HG03039 (cell line): Measurements from ENCODE around the gene C6orf120.
"Not testable (repeated sequence)": the region's sequence is repeated elsewhere in the genome, so short reads cannot be mapped to it uniquely, and the experiment has no call there.

ENCODE experiments used
- ATAC-seq: cut with Tn5 transposase; IDR thresholded peaks from one replicate; pipeline ENCODE4 v1.9.1; 2021; ENCODE audit warnings: mild to moderate bottlenecking, moderate library complexity; ENCODE audit not compliant: unreplicated experiment

Gene C6orf120

DNA sequence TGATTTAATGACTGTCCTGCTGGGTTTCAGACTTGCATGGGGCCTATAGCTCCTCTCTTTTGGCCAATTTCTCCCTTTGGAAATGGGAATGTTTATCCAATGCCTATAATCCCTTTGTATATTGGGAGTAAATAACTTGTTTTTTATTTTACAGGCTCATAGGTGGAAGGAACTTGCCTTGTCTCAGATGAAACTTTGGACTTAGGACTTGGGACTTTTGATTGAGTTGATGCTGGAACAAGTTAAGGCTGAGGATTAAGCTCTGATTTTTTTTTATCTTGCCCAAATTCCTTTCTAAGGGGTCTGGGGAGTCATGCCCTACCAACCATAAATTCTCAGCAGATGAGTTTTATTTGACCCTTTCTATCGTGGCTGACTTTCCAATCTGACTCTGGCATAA is 23.6 kb upstream of the C6orf120 start:
- ATAC-seq: no peak

DNA sequence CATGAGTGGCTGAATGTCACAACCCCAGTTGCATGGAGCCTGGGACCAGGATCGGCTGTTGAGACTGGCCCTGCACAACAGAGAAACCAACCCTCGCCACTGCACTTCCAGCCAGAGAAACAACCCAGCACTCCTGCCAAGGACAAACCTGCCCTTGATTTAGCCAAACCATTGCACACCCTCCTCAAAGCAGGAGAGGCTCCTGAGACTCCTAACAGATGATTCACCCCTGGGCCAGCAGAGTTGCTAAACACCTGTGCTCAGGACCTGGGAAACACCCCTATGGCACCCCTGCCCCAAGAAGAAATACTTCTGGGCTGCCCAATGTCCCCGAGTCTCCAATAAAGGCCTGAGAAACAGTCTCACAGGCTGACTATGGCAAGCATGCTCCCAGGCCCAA is 17.9 kb upstream of the C6orf120 start:
- ATAC-seq: no peak

DNA sequence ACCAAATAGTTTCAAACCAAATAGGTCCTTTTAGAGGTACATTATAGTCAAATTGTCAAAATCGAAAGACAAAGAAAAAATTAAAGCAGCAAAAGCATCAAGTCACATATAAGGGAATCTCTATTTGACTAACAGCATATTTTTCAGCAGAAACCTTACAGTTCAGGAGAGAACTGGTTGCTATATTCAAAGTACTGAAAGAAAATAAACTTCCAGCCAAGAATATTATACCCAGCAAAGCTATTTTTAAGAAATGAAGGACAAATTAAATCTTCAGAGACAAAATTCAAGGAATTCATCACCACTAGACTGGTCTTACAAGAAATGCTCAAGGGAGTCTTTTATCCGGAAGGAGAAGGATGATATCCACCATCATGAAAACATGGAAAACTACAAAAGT is 16.1 kb upstream of the C6orf120 start:
- ATAC-seq: no peak

DNA sequence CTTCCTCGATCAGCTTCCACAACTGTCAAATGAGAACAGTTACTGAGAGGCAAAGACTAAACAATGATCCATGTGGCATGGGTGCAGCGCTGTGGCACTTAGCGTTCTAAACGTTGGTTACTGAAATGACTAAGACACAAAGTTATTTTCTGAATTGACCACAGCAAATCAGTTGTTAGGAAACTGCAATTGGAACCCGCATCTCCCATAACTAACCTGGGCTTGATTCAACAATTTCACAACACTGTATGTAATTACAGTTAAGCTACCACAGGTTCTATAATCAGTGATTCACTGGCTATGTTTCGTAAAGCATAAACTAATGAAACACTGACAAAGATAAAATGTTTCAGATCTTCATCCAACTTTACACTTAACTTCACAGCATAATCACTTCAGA is 12.6 kb upstream of the C6orf120 start:
- ATAC-seq: no peak

DNA sequence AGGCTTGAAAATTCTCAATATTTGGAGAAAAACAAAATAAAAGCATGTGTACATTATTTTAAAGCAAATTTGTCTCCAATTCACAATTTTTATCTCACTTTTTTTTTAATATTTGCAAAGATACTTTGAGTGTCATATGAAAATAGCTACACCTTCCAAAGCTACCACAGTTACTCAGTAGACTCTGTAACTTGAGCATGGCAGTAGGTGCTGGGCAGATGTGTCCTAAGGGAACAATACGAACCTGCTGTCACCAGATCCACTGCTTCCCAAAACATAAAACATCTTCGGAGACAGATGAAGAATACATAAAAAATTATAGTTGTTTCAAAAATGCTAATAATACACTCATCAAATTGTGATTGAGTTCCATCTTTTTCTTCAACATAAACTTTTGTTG is 10.7 kb upstream of the C6orf120 start:
- ATAC-seq: no peak

DNA sequence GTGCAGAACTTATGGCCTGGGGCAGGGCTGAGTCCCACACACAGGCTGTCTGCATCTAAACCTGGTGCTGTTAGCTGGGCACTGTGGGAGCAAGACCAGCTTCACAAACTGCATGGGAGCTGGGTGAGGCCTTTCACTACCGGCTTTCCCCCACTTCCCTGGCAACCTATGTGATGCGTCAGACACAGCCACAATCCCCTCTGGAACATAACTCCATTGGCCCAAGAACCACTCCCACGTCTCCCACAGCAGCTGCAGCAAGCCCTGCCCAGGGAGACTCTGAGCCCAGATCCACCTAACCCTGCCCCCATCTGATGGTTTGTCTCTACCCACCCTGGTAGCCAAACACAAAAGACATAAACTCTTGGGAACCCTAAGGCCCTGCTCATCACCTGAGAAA is 9.4 kb upstream of the C6orf120 start:
- ATAC-seq: no peak

DNA sequence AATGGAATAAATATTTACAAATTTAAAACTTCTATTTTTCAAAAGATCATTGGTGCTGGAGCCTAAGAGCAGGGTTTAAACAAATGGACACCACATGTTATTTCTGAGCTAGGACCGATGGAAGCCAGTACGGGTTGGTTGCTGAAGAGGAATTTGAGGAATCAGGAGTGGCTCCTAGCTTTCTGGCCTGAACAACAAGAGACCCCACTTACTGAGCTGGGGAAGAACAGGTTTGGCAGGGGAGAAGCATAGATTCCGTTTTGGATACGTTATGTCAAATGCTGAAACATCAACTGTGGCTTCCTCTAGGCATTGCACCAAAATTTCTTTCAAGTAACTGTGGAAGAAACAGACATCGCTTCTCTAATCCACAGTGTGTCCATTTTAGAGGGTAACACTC is 6.8 kb upstream of the C6orf120 start:
- no peak for ATAC-seq

DNA sequence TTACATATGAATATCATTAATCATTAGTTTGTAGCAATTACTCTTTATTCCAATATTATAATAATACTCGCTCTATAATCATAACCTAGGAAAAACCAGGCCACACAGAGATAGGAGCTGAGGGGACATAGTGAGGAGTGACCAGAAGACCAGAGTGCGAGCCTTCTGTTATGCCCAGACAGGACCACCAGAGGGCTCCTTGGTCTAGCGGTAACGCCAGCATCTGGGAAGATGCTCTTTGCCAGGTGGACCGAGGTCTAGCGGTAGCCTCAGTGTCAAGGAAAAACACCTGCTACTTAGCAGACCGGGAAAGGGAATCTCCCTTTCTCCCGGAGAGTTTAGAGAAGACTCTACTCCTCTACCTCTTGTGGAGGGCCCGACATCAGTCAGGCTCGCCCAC is 4.8 kb upstream of the C6orf120 start:
- not testable (repeated sequence) for ATAC-seq

DNA sequence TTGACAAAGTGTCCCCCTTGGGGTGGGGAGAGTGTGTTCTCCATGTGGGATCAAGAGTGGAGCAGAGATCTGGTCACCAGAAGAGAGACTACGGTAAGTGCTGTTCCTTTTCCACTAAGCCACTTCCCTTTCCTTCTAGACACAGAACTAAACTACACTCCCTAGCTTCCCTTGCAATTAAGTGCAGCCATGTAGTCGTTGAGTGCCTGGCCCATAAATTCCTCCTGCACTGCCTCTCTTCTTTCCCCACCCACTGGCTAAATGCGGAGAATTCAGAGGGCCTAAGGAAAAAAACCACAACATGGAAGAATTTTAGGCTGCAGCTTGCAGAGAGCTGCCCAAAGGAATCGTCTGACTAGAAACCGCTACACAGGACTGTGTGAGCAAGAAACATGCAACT is 1.6 kb upstream of the C6orf120 start:
- no peak for ATAC-seq

DNA sequence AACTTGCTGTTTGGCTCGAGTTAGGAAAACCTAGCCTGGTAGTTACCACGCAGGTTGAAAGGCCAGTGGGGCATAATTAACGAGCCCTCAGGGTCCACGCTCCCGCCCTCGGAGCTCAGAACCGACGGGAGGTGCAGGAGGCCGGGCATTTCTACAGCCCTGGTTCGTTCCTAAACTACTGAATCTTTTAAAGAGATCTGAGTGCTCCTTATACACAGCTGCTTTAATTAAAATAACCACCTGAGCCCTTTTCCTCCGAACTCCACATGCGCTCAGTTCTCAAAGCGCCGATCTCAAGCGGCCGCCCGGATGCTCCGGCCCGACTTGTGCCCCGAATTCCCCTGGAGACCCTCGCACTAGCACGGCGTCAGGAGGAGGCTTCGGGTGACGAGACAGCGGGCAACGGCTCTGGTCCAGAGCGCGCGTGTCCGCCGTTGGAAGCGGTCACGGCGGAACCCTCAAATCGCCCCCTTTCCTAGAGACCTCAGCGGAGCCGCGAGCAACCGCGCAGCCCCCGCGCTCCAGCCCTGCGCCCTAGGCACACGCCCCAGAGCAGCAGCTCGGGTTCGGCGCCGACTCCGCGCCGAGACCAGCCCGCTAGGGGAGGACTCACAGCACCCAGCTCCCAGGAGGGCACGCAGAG is 494 bp upstream of the C6orf120 start:
- peak; percentile 9 for ATAC-seq

DNA sequence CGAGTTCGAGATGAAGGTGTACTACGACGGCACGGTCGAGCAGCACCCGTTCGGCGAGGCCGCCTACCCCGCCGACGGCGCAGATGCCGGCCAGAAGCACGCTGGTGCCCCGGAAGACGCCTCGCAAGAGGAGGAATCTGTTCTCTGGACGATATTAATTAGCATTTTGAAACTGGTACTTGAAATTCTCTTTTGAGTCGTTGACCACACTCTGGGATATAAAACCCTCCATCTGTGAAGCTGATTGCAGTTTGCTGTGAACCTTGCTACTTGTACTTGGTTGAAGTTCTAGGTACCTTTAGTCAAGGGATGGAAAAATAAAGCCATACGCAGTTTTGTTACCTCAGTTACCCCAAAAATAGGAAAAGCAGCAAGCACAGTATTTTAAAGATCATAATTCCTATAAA is 917 bp downstream of the C6orf120 start:
- ATAC-seq: peak; percentile 9

DNA sequence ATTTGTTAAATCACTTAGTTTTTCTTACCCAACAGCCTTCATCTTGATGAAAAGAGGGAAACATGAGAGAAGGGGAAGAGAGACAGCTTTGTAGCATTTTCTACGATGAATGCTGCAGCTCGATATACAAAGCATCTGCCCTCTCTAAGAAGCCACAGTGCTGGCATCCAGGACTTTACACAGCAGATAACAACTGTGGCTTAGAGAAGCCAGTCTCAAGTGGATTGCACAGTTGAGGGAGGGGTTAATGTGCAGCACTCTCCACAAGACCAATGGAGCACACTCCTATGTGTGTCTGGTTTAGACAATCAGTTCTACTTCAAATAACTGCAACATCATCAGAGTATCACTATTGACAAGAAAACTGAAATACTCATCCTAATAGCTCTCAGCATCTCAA is 5.8 kb downstream of the C6orf120 start:
- ATAC-seq: no peak

DNA sequence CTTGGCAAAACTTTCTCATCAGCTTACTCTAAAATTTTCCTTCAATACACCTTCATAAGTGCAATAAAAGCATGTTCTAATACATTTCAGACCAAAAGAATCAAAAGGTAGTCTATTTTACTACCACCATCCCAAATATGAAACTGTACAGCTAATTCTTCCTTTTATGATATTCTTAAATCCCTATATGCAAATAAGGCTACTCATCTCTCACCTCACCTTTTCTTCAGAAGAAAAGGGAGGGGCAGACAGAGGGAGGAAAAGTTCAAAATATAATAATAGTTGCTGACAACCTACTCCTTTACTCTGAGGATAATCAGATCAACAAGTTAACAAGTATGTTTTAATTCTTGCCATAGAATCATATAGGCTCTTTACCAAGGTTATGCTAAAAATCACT is 7.4 kb downstream of the C6orf120 start:
- ATAC-seq: no peak

DNA sequence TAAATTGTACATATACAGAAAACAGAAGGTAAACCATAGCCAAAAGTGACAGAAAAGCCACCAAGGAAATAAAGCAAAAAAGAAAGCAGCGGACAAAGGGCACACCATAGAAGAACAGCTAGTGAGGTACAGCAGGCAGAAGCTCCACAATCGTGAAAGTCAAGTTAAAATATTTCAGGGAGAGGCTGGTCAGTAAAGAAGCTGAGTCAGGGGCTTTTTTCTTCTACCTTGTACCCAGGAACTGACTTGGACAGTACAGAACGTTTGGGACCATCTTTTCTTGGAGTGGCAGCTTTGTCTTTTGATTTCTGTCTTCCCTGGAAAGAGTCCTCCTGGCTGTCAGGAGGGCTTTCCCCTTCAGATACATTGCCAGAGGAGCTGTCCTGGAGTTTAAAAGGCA is 8.1 kb downstream of the C6orf120 start:
- ATAC-seq: no peak

DNA sequence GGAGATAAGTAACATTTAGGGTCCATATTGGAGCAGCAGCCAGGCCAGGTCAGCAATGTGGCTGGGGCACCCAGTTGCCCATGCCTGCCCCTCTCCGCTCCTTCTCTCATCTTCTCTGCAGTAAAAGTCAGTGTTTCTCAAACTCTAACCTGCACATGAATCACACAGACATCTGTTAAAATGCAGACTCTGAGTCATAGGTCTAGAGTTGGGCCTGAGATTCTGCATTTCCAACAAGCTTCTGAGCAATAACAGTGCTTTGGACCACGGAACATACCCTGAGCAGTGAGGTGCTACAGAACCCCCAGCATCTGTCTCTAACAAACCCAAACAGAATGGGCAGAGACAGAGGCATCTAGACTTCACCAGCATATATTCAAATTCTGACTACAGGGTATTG is 12.3 kb downstream of the C6orf120 start:
- no peak for ATAC-seq

DNA sequence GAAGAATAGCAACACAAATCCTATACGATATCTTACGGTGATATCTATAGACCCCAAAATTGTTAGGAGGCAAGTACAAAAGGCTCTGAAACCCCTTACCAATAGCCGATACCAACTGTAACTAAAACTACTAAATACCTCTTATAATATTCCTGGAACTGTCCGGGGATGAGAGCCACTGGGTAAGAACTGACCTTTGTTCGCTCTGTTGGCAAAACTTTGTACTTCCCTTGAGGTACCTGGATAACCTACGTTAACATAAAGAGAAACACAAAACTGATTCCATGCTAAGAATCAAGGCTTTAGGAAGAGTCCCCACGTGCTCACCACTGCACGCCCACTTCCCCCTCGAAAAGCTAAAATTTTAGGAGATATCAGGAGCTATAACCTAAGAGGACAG is 12.7 kb downstream of the C6orf120 start:
- ATAC-seq: no peak

DNA sequence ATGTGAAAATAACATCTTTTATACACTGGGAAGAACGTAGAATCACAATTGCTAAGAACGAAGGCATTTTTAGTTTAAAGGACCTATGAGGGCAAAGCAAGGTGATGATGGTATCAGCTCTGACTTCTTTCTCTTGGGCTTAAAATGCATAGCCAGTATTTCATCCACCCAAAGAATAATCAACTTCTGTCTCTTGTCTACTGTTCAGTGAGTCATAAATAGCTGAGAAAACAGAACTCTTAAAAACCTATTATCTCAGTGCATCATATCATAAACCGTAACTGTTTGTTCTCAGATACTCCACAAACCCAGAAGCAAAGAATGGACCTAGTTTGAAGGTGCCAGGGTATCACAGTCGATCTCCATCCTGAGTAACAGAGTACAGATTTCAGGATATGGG is 17.2 kb downstream of the C6orf120 start:
- no peak for ATAC-seq

DNA sequence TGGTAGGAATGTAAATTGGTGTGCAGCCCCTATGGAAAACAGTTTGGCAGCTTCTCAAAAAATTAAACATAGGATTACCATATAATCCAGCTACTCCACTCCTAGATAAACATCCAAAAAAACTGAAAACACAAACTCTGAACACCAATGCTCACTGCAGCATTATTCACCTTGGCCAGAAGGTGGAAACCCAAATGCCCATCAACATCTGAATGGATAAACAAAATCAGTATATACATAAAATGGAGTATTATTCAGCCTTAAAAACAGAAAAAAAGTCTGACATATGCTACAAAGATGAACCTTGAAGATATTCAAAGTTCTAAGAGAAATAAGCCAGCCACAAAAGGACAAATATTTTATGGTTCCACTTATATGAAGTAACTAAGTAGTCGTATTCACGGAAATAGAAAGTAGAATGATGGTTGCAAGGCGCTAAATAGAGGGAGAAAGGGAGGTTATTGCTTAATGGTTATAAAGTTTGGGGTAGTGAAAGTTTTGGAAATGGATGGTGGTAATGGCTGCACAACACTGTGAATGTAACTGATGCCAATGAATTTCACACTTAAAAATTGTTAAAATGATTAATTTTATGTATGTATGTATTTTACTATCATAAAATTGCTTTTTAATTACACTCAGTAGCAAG is 18.4 kb downstream of the C6orf120 start:
- ATAC-seq: no peak

DNA sequence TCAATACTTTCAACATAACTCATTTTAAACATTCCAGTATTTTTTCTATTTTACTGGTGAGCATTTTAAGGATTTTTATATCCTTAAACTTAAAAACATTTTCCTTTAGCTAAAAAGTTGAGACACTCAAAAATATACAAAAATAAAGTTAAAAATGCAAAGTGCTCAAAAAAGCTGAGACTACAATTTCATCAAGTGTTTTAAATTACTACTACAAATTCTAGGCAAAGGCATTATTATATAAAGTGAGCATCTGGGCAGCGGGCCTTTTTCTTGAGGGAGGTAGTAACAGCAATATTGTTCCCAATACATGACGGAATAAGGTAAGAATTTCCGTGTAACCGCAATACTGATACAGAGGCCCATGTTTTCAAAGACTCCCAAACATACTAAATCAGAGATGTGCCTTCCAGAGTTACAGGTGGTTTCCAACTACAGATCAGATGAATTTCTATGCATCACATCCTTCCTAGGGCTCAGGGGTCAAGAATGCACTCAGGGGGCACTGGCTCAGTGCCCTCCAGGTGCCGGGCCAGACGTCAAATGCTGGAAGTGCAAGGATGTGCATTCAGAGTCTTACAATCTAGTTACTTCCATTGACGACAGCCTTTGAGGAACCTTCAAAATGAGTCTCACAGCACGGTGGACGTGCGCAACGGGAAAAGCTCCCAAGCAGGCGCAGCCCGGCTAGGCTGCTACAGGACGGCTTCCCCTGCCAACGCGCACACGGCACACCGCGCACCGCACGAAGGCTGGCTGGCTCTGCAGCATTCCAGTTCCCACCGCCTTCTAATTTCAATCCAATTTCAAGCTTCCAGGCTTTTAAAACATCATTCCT is 20.7 kb downstream of the C6orf120 start:
- ATAC-seq: no peak

DNA sequence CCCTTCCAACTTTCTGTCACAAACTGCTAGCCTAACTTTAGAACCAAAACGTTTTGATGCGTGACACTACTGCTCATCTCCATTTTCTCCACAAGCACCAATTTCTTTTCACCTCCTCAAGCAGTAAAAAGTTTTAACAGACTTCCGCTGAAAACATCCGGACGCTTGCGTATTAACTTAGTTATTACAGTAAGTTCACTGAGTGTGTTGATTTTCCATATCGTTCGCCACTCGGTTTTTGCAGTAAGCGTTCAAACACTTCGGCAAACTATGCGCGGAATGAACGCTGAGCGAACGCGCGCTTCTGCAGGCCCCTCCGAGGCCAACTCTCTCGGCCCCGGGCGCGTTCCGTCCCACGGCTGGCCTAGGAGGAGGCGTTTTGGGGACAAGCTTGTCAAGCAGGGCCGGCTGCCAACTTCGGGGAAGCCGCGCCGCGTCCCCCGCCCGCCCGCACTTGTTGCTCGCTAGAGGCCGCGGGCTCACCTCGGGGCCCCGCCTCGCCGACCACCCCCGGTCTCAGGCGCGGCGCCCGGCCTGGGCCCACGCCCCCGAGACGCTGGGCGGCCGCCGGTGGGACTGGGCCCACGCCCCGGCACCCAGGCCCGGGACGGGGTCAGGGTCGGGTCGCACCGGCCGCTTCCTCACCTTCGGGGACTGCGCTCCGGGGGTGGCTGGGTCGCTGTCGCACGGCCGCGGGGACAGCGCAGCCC is 21.4 kb downstream of the C6orf120 start:
- peak; percentile 34 for ATAC-seq

DNA sequence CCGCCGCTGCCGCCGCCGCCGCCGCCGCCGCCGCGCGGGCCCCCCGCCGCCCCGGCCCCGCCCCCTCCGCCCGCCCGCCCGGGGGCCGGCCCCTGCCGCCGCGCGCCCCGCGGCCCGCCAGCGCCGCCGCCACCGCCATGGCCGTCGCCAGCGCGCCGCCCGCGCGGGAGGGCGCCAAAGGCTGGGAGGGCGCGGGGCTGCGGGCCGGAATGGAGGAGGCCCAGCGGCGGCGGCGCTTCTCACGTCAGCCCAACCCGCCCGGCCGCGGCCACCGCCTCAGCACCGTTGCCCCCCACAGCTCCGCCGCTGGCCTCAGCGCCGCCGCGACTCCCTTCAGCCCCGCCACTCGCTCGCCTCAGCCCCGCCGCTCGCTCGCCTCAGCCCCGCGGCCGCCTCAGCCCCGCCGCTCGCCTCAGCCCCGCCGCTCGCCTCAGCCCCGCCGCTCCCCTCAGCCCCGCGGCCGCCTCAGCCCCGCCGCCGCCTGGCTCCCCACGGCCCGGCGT is 22.1 kb downstream of the C6orf120 start:
- ATAC-seq: peak; percentile 47
